Neural cell (in vitro differentiated cells): ENCODE data around the gene PDE9A.

ENCODE experiments used
- CTCF ChIP-seq: fragments of 450-650 bp; IDR thresholded peaks from 2 replicates; pipeline ENCODE4 v1.5.1; 2014; ENCODE audit warnings: antibody characterized with exemption, mild to moderate bottlenecking, moderate library complexity; ENCODE audit not compliant: poor library complexity, severe bottlenecking
- EP300 ChIP-seq: fragments of 450-650 bp; conservative IDR thresholded peaks from 2 replicates; pipeline ENCODE4 v1.6.1; 2014; ENCODE audit warnings: antibody characterized with exemption, mild to moderate bottlenecking, moderate library complexity; ENCODE audit not compliant: poor library complexity, severe bottlenecking
- MXI1 ChIP-seq: fragments of 450-650 bp; conservative IDR thresholded peaks from 2 replicates; pipeline ENCODE4 v1.6.1; 2014; ENCODE audit warnings: antibody characterized with exemption, mild to moderate bottlenecking; ENCODE audit not compliant: poor library complexity, severe bottlenecking
- TAF1 ChIP-seq: IDR thresholded peaks from 2 replicates; pipeline ENCODE4 v1.6.1; 2012; ENCODE audit warnings: low read depth

GRCh38 chr21:42750737-42751530, 97.5 kb downstream of the PDE9A start:
- TF ChIP-seq CTCF (no peak), TAF1 (no peak), MXI1 (no peak), EP300 (no peak)
